ENCODE data around the gene CMC2. TPM values are rescaled to one million over a fixed set of nuclear protein-coding genes. Genes with fewer than 3 reads are reported as not detected.

CMC2 gene
- polyA plus RNA-seq, 5 donors, result 37.4 to 60.7 (median 47.1) TPM

GRCh38 chr16:80976946-80977345 lies 29.7 kb downstream of the CMC2 start:
- no peak for DNase-seq

DNA sequence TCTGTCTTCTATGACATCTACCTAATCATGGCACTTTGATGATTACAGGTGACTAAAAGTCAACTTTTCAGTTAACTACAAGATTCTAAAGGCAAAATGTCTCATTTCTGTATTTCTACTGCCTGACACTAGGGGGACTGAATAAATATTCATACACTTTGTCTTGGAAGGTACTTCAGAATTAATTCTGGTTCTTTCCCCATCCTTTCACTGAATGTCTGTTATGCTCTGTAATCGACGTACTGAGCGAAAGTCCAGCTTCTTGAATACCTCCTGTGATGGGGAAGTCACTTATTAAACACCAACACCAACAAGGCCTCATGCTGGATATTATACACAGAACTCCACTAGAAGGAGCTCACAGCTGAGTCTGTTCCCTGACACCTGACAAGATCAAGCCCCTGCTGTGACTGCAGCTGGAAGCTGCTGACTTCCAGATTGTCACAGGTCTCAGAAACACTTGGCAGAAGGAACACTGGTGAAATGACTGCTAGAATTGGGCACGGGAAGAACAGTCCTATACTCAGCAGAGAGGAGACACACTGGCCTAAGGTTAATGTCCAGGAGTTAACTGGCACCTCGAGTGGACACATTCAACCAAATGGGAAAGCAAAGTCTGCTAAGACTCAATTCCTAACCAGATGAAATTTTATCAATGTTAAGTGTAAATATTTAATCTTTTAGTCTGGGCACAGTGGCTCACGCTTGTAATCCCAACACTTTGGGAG lies 31.9 kb downstream of the CMC2 start:
- DNase-seq, result no peak

DNA sequence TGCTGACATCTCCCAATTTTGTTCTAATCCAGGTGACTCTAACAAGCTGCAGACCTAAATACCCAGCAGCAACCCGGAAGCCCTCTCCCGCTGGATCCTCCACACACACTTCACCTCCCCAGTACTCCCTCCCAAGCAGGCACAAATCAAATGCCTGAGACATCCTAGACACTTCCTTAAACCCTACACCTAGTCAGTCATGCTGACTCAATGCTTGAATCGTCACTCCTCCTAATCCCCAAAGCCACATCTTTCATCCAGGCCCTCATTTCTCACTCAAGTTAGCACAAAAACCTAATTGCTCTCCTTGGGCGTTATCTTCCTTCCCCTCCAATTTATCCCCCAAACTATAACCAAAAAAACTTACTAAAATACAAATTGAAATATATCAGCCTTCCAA lies 32.7 kb downstream of the CMC2 start:
- DNase-seq, result no peak

DNA sequence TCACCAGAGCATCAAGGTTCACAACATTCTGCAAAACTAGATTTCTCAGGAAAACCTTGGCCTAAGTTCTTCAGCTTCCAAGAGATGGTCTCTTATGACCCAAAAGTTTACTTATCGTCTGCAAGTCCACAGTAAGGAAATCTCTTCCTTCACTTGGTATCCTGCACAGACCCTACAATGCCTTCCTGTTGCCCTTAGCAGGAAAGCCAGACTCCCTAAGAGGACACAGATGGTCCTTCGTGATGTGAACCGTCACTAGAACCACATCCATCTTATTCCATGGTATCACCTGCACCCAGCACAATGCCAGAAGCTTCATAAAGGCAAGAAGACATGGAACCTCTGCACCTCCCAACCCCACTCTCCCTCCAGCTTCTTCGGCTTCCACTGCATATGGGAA lies 34.1 kb downstream of the CMC2 start:
- DNase-seq, result no peak

- DNase-seq, result no peak
Observed at GRCh38 chr16:80971819-80972218, 34.9 kb downstream of the CMC2 start.

DNA sequence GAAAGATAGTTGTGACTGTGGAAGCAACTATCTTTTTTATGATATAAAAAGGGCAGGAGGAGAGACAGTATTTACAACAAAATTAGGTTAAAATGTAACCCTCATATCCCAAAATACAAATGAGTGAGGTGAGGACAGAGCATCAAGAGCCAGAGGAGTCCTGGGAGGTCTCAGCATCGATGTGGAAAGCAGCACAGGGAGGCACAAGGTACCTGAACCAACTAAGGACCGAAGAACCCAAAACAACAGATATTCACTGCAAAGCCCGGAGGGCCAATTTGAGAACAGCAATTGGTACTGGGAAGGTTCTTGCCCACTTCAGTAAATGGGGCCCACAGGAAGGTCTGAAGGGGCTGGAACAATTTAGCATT lies 37.6 kb downstream of the CMC2 start:
- no peak for DNase-seq

DNA sequence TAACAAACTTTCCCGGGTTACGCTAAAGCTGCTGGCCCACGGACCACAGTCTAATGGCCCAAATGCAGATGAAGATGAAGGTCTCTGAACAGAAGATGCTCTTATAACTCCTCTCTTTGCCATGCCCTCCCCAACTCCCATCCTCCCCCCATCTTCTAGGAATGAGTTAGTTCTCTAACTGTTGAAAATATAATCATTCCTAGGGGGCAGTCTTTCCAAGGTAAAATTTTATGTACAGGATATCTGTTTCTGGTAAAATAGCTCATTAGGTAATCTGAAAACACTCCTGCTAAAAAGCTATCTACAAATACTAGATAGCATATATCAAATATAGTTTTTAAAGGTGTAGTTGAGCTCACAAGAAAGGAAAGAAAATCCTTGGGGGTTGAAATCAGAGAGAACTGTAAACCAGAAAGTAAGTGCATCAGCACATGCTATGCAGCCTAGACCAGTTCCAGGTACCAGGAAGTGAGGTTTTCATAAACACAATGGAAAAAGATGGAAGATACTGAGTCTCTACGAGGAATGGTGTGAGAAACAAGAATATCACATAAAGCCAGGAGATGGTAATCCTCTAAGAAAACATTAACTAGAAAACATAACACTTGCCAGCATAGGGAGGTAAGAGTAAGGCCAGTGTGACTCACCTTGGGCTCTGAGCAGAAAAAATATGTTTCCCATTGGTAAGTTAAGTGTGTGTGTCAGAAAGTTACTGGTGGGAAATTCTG lies 38.1 kb downstream of the CMC2 start:
- no peak for DNase-seq

DNA sequence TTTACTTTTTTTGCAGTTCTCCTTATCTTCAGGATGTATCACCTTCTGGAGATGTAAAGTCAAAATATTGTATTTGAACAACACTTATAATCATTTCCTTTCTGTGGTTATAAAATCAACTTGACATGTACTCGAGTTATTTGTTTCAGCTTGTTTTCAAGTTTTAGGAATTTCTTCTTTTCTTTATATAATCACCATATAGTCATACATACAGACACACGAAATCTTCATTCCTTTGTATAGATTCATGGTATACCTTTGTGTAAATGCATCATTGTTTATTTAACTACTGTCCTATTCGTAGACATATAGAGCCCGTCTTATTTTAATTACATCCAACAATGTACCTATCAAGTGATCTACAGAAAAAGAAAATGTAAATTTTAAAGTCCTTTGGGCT lies 40.1 kb downstream of the CMC2 start:
- DNase-seq, result no peak

DNA sequence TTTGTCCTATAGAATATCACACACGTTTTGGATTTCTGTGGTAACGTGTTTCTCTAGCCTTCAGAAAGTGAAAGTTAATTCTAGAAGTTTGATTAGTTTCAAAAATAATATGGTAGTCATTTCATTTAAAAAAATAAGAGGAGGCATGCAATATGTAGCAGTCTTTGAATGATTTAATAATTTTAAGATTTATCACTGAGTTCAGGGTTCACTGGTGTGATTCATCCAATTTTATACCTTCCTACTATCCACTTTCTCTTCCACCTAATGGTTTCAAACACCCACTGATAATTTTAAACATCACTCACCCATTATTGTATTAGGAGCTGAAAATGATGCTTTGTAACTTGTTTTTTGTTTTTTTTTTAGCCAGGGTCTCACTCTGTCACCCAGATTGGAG lies 42.3 kb downstream of the CMC2 start:
- DNase-seq, result no peak

- DNase-seq, result no peak
Observed at GRCh38 chr16:80962879-80963278, 43.8 kb downstream of the CMC2 start.

GRCh38 chr16:80958284-80958683 lies 48.4 kb downstream of the CMC2 start:
- DNase-seq, result no peak

- DNase-seq, result no peak
Observed at GRCh38 chr16:80954985-80955384, 51.7 kb downstream of the CMC2 start.

- no peak for DNase-seq
Observed at GRCh38 chr16:80948886-80949493, 57.7 kb downstream of the CMC2 start.

DNA sequence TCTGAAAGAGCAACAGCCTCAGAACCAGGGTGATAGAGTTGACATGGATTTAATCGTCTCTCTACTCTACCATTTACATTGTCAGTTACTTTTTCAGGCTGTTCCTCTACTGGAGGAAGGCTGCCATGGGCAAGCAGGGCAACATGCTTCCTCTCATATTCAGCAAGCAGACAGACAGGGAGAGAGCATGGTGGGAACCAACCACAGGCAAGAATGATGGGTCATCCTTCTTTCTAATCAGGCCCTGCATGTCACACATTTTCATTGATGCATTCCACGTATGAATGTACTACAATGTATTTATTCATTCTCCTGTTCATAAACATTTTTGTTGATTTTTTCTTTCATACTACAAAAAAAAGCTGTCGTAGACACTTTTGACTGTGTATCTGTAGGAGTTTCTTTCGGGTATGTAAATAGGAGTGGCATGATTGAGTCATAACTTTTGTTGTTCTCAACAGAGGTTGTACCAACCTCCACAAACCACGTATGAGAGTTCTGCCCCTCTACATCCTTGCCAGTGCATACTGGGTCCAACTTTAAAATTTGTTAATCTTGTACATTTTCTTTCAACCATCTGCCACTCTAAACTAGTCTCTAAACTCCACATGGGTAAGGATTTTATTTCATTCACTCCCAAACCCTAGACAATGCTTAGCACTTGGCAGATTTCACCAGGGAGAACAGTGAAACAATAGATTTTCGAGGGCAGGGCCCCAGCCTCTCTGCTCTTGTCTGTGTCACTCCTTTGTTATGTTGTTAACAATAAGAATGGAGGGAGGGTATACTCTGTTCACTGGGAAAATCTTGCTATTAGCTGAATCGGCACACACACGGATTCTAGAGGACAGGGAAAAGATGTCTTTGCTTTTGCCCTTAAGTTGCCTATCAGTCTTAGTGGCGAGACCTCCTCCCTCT lies 58.7 kb downstream of the CMC2 start:
- DNase-seq, result no peak

GRCh38 chr16:80947239-80947638 lies 59.4 kb downstream of the CMC2 start:
- no peak for DNase-seq

GRCh38 chr16:80946481-80946880 lies 60.2 kb downstream of the CMC2 start:
- no peak for DNase-seq

DNA sequence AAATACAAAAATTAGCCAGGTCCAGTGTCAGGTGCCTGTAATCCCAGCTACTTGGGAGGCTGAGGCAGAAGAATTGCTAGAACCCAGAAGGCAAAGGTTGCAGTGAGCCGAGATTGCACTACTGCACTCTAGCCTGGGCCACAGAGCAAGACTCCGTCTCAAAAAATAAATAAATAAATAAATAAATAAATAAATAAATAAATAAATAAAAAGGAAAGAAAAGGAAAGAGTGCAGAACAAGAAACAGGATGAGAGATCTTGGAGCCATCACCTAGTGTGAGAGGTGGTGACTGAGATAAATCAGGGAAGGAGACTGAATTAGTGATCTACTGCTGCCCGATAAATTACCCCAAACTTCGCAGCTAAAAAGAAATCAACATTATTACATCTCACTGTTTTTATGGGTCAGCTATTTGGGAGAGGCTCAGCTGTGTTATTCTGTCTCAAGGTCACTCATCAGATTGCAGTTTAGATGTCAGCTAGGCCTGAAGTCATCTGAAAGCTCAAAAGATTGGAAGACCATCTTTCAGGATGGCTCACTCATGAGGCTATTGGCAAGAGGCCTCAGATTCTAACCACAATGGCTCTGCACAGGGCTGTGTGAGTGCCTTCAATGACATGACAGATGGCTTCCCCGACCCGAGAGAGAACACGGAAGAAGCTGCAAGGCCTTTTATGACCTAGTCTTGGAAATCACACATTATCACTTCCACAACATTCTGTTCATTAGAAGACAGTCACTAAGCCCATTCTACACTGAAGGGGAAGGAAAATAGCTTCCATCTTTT lies 66.4 kb downstream of the CMC2 start:
- no peak for DNase-seq

DNA sequence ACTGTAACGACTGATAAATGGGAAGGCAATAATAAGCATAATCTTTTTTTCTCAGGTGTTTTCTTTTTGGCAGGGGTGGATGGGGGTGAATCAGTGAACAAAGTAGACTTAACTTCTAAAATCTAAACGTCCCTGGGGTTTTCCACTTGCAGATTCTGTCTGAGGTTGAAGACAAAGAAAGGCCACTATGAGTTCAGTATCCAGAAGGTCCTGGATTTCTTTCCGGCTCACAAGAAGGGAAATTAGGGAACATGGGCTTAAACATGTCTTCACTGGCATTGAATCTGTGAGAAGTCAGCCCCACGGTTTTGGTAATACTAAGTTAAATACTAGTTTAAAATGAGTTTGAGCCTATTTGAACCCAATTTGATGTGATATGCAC lies 67.8 kb downstream of the CMC2 start:
- DNase-seq, result no peak

DNA sequence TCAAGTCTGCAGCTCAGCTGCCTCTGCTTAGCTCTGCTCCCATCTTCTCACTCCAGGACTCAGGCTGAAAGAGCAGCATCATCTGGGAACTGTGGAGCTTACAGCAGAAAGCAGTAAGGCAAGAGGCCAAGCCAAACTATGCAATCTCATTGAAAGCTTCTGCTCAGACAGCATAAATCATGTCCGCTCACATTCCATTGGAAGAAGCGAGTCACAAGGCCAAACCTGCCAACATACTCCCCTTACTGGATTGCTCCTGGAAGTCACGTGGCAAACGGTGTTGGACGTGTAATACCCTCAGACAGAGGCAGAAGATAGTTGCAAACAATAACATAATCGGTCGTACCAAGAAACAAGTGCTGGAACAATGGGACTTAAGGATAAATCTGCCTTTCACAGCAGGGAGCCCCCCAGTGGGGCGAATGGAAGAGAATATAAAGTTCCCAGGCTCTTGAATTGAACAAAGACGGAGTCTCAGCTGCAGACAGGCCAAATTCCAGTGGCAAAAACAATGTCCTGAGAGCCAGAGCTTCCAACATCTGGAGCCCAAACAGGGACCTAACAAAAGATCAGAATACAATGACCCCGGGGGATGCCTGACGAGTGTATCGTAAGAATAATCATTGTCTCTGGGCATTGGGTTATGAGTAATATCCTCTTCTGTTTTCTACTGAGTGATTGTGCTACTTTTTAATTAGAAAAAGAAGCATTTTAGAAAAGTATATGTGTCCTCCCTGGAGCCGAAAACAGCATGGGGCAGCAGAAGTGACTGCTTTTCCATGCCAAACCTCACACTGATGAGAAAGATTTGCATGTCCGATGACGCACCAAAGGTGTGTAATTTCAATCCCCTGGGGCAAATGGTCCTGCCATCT lies 68.4 kb downstream of the CMC2 start:
- no peak for DNase-seq

GRCh38 chr16:80936410-80936809 lies 70.3 kb downstream of the CMC2 start:
- no peak for DNase-seq

All from right lung (tissue), 5 donors.